Upper lobe of left lung (tissue), 4 donors: ENCODE data around the gene MOAP1.

ENCODE experiments used
- CTCF ChIP-seq, 6 experiments: fragments of 450-650 bp in 4 of 6; fragments of 200-600 bp in 2 of 6; sonication (generic) in 2 of 6; IDR thresholded peaks; one replicate each; pipeline ENCODE4 v1.5.1; 2016 to 2019; ENCODE audit warnings: antibody characterized with exemption in 6 of 6
- EP300 ChIP-seq, 4 donors: sonication (generic); formaldehyde crosslinking; IDR thresholded peaks; one replicate each; pipeline ENCODE4 v1.5.1; 2017; ENCODE audit warnings: antibody characterized with exemption in 4 of 4, control low read depth in 2 of 4
- POLR2A ChIP-seq, 4 donors: fragments of 450-650 bp; IDR thresholded peaks; one replicate each; pipeline ENCODE4 v1.5.1; 2016 to 2017; ENCODE audit warnings: antibody characterized with exemption in 4 of 4, mild to moderate bottlenecking in 2 of 4
- POLR2AphosphoS5 ChIP-seq, 2 donors: sonication (generic); formaldehyde crosslinking; IDR thresholded peaks; one replicate each; pipeline ENCODE4 v1.5.1; 2017; ENCODE audit warnings: antibody characterized with exemption in 2 of 2

- TF ChIP-seq CTCF (IDR thresholded peaks at IDR 0.05) (no peak), POLR2A (IDR thresholded peaks at IDR 0.05) (no peak), POLR2AphosphoS5 (IDR thresholded peaks at IDR 0.05) (no peak), EP300 (IDR thresholded peaks at IDR 0.05) (no peak)
Observed at GRCh38 chr14:93232159-93232558, 47.5 kb upstream of the MOAP1 start.
